Measurements from ENCODE around the gene TNNT2. TPM values are rescaled to one million over a fixed set of nuclear protein-coding genes. Genes with fewer than 3 reads are reported as not detected.

The TNNT2 gene
- total and polyA plus RNA-seq, 5 experiments from 2014 or later: not detected

DNA sequence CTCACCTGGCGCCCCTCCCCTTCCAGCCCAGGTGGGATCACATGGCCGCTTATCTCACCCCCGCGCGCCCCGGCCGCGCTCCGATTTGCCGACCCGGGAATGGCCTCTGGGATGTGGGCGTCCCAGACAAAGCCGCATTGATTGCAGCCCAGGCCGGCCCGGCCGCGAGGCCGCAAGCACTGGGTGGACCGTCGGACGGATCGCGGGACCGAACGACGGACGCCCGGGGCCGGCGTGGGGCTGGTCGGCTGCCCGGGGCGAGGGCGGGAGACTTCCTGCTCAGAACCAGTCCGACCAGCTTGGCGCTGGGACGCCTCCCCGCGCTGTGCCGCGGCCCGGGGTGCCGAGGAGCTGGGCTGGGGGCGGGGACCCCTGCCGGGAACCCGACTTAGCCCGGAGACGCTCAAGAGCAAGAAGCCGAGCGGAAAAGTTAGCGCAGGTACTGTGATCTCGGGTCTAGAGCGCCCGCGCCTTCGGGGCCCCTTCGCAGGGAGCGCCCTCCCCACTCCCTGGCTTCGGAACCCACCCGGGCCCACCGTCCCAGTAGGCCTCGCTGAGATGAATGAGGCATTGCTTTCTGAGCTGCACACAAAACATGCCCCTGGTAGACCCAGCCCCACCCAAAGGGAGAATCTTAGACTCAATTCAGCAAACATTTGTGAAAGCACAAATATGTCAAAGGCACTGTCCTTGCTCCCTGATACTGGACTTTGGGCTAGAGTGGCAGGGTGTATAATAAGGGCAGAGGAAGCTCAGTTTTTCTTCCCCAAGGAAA is 22.1 kb upstream of the TNNT2 start:
- POLR2A ChIA-PET: no interaction called here
- H3K4me3 Mint-ChIP-seq: peak overlapping the region in 3 of 10 donors; percentile 5 to 19 (median 14)
- DNase-seq (no peak), ATAC-seq (no peak)
- peaks cover 0 to 5% (median 5%) of the 10 kb centered on the region in 4 donors for H3K4me1 Mint-ChIP-seq
- H3K9me3 Mint-ChIP-seq: no peaks in the 10 kb centered on the region
- H3K27ac Mint-ChIP-seq: peak overlapping the region in 1 of 10 donors; percentile 27
- H3K36me3 Mint-ChIP-seq: no peaks in the 10 kb centered on the region
- H3K27me3 Mint-ChIP-seq: peaks cover 17 to 38% (median 35%) of the 10 kb centered on the region in 5 donors

DNA sequence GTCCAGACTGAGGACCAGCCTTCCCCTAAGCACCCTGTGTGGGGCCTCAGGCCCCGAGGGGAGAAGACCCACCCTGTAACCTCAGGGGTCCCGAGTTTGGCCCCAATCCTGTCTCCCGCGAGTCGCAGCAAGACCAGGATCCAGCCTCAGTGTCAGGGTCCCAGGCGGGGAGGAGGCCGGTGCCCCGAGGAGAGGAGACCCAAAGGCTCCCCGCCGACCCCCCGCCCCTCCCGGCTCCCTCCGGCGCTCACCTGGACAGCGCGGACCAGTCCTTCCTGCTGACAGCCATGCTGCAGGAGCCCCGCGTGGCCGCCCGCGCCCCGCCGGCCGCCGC is 21.5 kb upstream of the TNNT2 start, which contains the start of gene LAD1:
Gene LAD1 (minus strand): TSS at position 307 of the 334 bp plus-strand sequence. CDS start 18 bp downstream, at position 289.
- H3K4me3 Mint-ChIP-seq: peak within 1 kb of the TSS in 7 of 10 donors; percentile 5 to 48 (median 19)
- H3K9me3 Mint-ChIP-seq: no peaks in the 10 kb centered on the region
- ATAC-seq: no peak
- peaks cover 0 to 5% (median 5%) of the 10 kb centered on the region in 4 donors for H3K4me1 Mint-ChIP-seq
- H3K27ac Mint-ChIP-seq: peak within 1 kb of the TSS in 1 of 10 donors; percentile 27
- POLR2A ChIA-PET: no interaction called here
- no peaks in the 10 kb centered on the region for H3K36me3 Mint-ChIP-seq
- peak in 1 of 10 donors; percentile 58 for DNase-seq
- H3K27me3 Mint-ChIP-seq: peaks cover 17 to 39% (median 35%) of the 10 kb centered on the region in 5 donors

DNA sequence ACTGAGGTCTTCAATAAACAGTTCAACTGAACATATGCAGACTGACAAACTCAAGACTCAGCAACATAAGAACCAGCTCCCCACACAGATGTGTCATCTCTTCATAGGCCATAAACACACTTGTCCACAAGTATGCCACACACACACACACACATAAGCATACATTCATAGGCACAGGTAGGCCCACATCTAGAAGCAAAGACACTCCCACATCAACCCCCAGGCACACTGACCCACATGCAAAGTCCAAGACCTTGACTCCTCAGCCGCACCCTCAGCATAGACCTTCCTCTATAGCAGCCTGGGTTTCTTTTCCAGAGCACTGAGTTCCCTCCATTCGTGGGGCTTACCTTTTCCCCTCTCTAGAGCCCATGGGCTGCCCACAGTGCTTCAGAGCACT is 20.2 kb upstream of the TNNT2 start:
- ATAC-seq (no peak), DNase-seq (no peak)
- H3K4me3 Mint-ChIP-seq: peak overlapping the region in 3 of 10 donors; percentile 5 to 48 (median 11)
- H3K27ac Mint-ChIP-seq: no peak overlapping the region
- POLR2A ChIA-PET: no interaction called here
- H3K36me3 Mint-ChIP-seq: no peaks in the 10 kb centered on the region
- H3K27me3 Mint-ChIP-seq: peaks cover 17 to 47% (median 43%) of the 10 kb centered on the region in 5 donors
- peaks cover 0 to 5% (median 5%) of the 10 kb centered on the region in 4 donors for H3K4me1 Mint-ChIP-seq
- no peaks in the 10 kb centered on the region for H3K9me3 Mint-ChIP-seq

DNA sequence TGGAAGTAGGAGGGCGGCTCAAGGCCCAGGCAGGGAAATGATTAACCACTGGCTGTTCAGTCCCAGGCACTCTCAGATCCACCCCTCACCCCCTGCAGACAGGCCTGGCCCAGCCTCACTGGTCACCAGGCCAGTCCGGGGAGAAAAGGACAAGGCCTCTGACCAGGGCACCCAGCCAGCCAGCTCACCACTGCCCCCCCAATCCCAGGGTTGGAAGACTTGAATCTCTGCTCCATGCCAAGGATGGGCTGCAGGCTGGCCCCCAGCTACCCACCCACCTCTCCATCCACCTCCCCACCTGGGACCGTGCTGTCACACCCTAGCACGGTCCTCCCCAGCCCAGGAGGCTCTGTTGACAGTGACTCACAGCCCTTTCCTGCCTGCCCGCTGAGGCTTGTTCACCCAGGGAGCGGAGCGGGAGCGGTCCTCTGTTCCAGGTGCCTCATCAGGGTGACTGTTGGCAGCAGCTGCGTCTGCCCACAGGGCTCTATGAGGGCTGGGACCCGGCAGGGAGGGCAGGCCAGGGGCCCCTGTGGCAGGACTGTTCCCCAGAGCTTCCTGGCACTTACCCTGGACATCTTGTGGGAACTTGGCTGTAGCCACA is 19.5 kb upstream of the TNNT2 start:
- peaks cover 0 to 5% (median 5%) of the 10 kb centered on the region in 4 donors for H3K4me1 Mint-ChIP-seq
- H3K4me3 Mint-ChIP-seq: no peak overlapping the region
- POLR2A ChIA-PET: no interaction called here
- no peaks in the 10 kb centered on the region for H3K9me3 Mint-ChIP-seq
- no peak for ATAC-seq
- no peaks in the 10 kb centered on the region for H3K36me3 Mint-ChIP-seq
- peaks cover 20 to 49% (median 47%) of the 10 kb centered on the region in 5 donors for H3K27me3 Mint-ChIP-seq
- DNase-seq: peak in 1 of 10 donors; percentile 58
- no peak overlapping the region for H3K27ac Mint-ChIP-seq

DNA sequence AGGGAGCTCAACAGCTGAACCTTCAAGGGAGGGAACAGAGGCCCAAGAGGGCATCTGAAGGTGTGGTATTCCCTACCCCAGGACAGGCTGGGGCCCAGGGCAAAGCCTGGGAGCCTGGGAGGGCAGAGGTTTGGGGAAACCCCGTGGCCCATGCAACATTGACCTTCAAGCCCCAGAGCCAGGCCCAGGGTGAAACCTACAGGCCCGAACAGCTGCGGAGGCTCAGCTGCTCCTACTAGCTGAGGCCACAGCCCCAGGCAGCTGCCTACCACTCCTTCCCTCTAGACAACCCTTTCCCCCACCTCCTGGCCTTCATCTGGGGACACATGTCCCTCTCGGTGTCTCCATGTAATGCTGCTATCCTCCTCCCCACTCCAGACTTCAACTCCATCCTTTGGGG is 18.5 kb upstream of the TNNT2 start:
- DNase-seq (no peak), ATAC-seq (no peak)
- POLR2A ChIA-PET: no interaction called here
- Mint-ChIP-seq H3K4me3 (no peak overlapping the region), H3K27ac (no peak overlapping the region), H3K36me3 (no peaks in the 10 kb centered on the region), H3K4me1 (peaks cover 0 to 5% (median 5%) of the 10 kb centered on the region in 4 donors), H3K27me3 (peaks cover 22 to 51% (median 46%) of the 10 kb centered on the region in 5 donors), H3K9me3 (no peaks in the 10 kb centered on the region)

DNA sequence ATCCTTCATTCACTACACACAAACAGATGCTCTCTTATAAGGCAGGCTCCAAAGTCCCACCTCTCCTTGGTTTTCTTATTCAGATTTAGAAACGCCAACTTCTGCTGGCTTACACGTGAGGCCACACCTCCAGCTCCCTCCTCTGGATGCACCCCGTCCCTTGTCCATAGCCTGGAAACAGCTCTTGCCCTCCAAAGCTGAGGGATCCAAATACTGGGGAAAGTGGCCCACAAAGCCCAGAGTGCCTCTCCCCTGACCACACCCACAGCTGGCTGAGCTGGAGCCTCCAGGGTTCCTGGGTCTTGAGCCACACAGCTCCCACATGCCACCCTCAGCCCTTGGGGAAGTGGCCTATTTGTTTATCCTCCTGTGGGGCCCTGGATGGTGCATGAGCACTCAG is 17.1 kb upstream of the TNNT2 start:
- POLR2A ChIA-PET: no interaction called here
- peaks cover 15 to 47% (median 35%) of the 10 kb centered on the region in 5 donors for H3K27me3 Mint-ChIP-seq
- ATAC-seq (no peak), DNase-seq (no peak)
- no peaks in the 10 kb centered on the region for H3K36me3 Mint-ChIP-seq
- no peak overlapping the region for H3K4me3 Mint-ChIP-seq
- H3K4me1 Mint-ChIP-seq: peaks cover 0 to 5% (median 5%) of the 10 kb centered on the region in 4 donors
- no peak overlapping the region for H3K27ac Mint-ChIP-seq
- no peaks in the 10 kb centered on the region for H3K9me3 Mint-ChIP-seq

DNA sequence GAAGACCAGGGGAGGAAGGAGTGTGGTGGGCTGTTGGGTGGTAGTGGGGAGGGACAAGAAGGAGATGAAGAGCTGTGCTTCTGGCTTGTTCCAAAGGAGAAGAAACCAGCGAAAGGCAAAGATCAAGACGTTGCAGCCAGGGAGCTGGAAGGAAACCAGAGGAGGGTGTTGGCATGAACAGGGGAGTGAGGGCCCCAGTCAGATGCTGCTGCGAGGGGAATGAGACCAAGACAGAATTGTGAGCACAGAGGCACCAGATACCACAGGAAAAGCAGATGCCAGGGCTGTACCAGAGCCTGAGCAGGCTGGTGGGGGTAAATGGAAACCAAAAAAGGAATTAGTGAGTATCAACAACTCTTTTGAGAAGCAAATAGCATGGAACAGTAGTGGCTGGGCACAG is 15.6 kb upstream of the TNNT2 start:
- H3K9me3 Mint-ChIP-seq: no peaks in the 10 kb centered on the region
- no peak for DNase-seq
- H3K27me3 Mint-ChIP-seq: peaks cover 12 to 42% (median 27%) of the 10 kb centered on the region in 5 donors
- H3K36me3 Mint-ChIP-seq: no peaks in the 10 kb centered on the region
- POLR2A ChIA-PET: no interaction called here
- H3K4me3 Mint-ChIP-seq: no peak overlapping the region
- H3K27ac Mint-ChIP-seq: peak overlapping the region in 1 of 10 donors; percentile 26
- ATAC-seq: no peak
- H3K4me1 Mint-ChIP-seq: peaks cover 0 to 4% (median 0%) of the 10 kb centered on the region in 4 donors

DNA sequence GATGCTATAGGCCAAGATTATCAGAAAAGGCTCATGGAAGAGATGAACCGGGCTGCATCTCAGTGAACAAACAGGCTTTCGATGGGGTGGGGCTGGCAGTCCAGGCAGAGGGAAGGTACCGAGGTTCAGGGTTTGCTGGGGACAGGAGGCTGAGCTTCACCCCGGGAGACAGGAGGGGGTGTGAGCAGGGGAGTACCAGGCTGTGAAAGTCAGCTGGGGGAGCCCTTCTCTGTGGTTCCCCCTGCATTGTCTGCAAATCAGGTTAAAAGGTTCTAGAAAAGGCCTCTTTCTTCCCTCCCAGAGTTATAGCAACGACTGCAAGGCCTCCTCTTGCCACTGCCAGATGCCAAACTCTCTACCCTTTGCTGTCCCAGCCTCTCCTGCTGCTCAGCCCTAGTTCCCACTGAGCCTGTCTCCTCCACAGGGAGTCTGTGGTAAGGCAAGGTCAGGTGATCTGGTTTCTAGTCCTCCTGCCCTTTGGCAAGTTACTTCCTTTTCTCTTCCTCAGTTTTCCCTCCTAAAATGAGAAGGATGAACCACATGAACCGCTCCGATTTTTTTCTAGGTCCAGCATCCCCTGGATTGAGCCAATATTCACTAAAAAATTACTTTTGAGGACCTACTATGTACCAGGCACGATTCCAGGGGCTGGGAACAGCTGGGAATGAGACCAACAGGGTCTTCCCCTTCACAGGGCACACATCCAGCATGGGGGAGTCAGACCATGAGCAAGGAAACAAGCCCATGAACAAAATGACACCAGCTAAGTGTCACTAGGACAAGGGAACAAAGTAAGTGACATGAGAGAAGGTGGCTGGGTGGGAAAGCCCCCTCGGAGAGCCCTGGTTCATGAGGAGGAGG is 14.4 kb upstream of the TNNT2 start:
- H3K27ac Mint-ChIP-seq: no peak overlapping the region
- no peaks in the 10 kb centered on the region for H3K36me3 Mint-ChIP-seq

DNA sequence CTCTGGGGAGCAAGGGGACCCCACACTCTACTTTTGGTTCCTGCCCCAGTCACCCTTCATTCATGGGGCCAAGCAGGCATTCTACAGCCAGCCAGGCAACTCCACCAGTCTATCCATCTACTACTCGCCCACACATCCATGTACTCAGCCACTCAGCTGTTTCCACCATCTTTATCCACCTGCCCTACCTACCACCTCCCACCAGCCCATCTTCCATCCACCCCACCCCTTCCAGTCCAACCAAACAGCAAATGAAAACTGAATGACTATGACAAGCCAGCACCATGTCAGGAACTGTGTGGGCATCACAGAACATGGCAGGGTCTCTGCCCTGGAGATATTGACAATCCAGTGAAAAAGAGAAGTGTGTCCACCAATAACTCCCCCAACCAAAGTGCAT is 13.7 kb upstream of the TNNT2 start:
- Mint-ChIP-seq H3K9me3 (no peaks in the 10 kb centered on the region), H3K4me3 (no peak overlapping the region), H3K36me3 (no peaks in the 10 kb centered on the region), H3K4me1 (no peaks in the 10 kb centered on the region), H3K27me3 (peaks cover 4 to 38% (median 19%) of the 10 kb centered on the region in 5 donors), H3K27ac (no peak overlapping the region)
- DNase-seq (no peak), ATAC-seq (no peak)
- POLR2A ChIA-PET: no interaction called here

More for the DNA sequence above, 14.4 kb upstream of the TNNT2 start:
- ATAC-seq (no peak), DNase-seq (no peak)
- no peaks in the 10 kb centered on the region for H3K4me1 Mint-ChIP-seq
- H3K9me3 Mint-ChIP-seq: no peaks in the 10 kb centered on the region
- POLR2A ChIA-PET: no interaction called here
- H3K4me3 Mint-ChIP-seq: no peak overlapping the region
- H3K27me3 Mint-ChIP-seq: peaks cover 4 to 38% (median 23%) of the 10 kb centered on the region in 5 donors

DNA sequence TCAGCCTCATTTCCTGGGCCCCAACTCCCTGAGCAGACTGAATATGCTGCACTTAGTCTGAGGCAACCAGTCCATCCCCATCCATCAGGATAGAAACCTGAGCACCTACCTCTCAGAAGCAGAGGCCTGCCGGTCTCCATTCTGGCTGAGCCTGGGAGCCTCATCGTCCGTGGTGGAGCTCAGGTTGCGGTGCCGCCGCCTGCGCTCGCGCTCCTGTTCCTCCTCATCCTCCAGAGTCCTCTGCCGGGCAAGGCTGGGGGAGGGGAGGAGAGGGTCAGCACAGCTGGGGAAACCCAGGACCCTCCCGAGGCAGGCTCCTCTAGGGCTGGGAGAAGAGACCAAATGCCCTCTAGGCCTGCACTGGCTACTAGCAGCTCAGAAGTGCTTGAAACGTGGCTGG is 11.6 kb upstream of the TNNT2 start:
- H3K27me3 Mint-ChIP-seq: peaks cover 9 to 38% (median 19%) of the 10 kb centered on the region in 5 donors
- H3K4me3 Mint-ChIP-seq: no peak overlapping the region
- H3K9me3 Mint-ChIP-seq: no peaks in the 10 kb centered on the region
- ATAC-seq (no peak), DNase-seq (no peak)
- no peaks in the 10 kb centered on the region for H3K4me1 Mint-ChIP-seq
- POLR2A ChIA-PET: no interaction called here
- no peaks in the 10 kb centered on the region for H3K36me3 Mint-ChIP-seq
- H3K27ac Mint-ChIP-seq: no peak overlapping the region

DNA sequence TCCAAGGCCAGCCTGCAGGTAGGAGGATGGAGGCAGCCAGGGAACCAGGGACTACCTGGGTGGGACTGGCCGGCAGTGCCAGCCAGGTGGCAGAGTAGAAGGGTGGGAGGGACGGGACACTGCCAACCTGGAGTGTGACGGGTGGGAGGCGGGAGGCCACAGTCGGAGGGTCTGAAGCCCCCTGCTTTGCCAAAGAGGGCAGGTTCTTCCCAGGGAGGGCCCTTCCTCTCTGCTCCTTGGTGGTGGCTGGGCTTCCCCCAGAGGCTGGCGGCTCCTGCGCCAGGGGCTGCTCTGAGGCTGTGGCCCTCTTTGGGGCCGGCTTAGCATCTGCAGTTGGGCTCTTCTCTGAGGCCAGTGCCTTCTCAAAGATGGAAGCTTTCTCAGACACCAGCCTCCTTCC is 8.7 kb upstream of the TNNT2 start:
- no peaks in the 10 kb centered on the region for H3K4me1 Mint-ChIP-seq

DNA sequence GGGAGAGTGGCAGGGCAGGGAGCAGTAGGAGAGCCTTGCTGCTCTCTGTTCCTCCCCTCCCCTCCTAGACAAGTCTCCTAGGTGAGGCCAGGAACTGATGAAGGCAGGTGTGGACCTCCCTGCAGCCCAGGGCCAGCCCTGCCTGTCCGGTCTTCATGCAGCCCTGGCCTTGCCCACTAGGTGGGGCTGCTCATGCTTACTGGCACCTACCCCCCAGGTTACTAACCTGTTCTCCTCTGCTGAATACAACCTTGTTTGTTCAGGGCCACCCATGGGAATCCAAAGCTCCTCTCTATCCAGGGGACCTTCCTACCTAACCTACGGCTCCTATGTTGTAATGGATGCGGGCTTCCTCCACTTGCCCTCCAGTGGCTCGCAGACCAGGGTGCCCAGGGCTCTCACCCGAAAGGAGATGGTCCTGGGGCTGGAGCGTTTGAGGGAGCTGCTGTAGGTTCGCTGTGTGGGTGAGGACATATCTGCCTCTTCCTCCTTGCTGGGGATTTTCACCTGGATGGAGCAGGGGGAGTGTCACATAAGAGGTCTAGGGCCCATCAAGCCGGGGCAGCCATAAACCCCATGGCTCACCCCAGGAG is 7.9 kb upstream of the TNNT2 start:
- Mint-ChIP-seq H3K27ac (no peak overlapping the region), H3K4me3 (no peak overlapping the region), H3K36me3 (no peaks in the 10 kb centered on the region), H3K4me1 (no peaks in the 10 kb centered on the region), H3K27me3 (peaks cover 3 to 29% (median 17%) of the 10 kb centered on the region in 5 donors), H3K9me3 (no peaks in the 10 kb centered on the region)
- ATAC-seq (peak; percentile 49 to 56), DNase-seq (peak in 4 of 10 donors; percentile 5 to 33 (median 12))
- POLR2A ChIA-PET: no interaction called here

More for the DNA sequence above, 8.7 kb upstream of the TNNT2 start:
- ATAC-seq (no peak), DNase-seq (no peak)
- Mint-ChIP-seq H3K27me3 (peaks cover 4 to 29% (median 14%) of the 10 kb centered on the region in 5 donors), H3K4me3 (no peak overlapping the region), H3K36me3 (no peaks in the 10 kb centered on the region), H3K27ac (no peak overlapping the region), H3K9me3 (no peaks in the 10 kb centered on the region)
- POLR2A ChIA-PET: no interaction called here
